Islet precursor cell (in vitro differentiated cells): ENCODE measurements around the gene OR1F1.
"Not testable (repeated sequence)": the region's sequence is repeated elsewhere in the genome, so short reads cannot be mapped to it uniquely, and the experiment has no call there.

Experiments
- DNase-seq: peaks from one replicate; pipeline ENCODE4 v3.0.0-alpha.2; 2018

Gene OR1F1

GRCh38 chr16:3152027-3152276, 36.1 kb upstream of the OR1F1 start:
- no peak for DNase-seq

GRCh38 chr16:3152277-3152990, 35.6 kb upstream of the OR1F1 start:
- peak; percentile 97 for DNase-seq

DNA sequence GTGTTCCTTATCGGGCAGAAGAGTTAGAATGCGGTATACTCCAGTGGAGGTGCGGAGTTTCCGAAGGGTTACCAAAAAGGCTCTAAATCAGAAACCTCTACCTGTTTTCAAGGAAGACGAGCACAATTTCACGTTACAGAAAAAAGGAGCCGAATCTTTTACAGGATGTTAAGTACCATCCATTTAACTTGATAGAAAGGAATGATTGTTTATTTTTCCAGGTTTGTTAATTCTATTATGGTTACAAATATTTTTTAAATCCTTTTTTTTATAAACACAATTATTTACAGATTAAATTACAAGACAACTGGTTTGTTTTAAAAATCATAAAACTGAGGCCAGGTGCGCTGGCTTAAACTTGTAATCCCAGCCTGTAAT, 35.0 kb upstream of the OR1F1 start:
- no peak for DNase-seq

DNA sequence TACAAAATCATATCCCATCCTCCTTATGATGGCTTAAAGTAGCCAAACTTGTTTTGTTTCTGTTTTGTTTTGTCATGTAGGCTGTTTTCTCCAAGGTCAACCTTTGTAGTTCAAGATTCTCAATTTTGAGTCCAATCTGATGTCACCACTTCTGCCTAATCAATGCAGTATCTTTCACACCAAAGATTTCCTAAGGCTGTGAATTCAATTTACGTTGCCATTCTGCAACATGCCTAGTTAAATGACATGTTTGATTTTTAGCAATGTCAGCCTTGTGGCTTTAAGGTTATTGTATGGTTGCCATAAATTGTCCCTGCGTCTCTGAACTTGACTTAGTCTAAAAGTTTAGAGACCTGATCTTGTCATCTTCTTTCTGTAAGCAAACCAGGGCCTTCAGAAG, 32.8 kb upstream of the OR1F1 start:
- DNase-seq, result no peak

DNA sequence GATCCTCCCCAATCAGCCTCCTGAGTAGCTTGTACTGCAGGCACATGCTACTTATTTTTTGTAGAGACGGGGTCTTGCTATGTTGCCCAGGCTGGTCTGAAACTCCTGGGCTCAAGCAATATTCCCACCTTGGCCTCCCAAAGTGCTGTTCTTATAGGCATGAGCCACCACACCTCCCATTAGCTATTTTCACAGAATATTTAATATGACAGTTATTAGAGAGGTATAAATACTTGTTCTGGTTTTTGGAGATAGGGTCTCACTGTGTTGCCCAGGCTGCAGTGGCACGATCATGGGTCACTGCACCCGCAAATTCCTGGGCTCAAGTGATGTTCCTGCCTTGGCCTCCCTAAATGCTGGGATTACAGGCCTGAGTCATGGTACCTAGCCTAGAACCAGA, 32.0 kb upstream of the OR1F1 start:
- DNase-seq, result no peak

DNA sequence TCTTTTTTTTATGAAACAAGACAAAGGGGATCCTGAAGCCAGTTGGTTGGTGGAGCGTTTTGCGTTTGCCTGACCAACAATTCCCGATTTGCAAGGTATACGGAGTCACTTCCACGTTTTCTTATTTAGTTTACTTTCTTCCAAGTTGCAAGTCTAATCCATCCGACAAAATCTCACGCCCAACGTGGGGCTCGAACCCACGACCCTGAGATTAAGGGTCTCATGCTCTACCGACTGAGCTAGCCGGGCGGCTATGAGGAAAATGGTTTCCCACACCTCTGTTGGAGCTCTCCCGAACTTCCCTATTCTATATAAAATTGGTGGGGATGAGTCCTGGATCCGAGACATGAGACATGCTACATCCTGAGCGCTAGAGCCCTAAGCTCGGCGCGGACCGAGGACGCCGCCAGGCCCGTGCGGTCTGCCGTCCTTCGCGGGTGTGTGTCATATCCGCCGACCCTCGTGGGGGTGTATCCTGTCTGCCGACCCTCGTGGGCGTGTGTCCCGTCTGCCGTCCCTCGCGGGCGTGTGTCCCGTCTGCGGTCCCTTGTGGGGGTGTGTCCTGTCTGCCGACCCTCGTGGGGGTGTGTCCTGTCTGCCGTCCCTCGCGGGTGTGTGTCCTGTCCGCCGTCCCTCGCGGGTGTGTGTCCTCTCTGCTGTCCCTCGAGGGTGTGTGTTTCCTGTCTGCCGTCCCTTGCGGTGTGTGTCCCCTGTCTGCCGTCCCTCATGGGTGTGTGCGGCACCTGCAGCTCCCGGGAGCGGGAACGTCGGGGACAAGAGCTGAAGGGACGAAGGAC, 30.6 kb upstream of the OR1F1 start:
- peak; percentile 93 for DNase-seq

- DNase-seq, result peak; percentile 77
These were observed 29.9 kb upstream of the OR1F1 start for GRCh38 chr16:3158026-3158509.

DNA sequence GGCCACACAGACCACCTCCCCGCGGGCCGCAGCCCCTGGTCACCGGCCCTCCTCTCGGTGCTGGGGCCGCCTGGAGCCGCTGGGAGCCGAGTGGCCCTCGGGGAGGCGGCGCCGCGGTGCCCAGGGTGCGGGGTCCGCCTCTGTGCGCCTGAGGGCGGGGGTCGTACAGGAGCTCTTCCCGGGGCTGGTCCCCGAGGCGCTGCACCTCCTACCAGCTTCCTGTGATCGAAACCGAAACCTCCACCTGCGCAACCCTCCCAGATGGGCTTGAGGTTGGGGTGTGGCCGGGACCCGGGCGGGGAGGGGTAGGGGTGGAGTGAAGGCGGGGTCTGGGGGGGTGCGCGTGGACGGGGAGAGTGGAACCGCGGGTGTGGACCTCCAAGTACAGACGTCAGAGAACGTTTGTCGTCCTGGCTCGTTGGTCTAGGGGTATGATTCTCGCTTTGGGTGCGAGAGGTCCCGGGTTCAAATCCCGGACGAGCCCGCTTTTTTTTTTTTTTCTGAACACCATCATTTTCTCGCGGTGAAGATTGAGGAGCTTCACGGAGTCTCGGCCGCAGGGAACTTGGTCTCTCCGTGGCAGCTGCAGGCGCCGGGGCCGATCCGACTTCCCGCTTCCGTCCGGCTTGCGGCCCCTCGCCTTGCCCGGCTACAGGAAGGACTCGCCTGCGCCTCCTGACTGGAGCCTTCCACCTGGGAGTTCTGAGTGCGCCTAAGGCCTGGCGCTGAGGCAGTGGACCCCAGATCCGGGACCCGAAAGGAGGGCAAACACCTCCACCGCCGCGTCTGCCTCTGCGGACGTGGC, 29.3 kb upstream of the OR1F1 start:
- DNase-seq, result peak; percentile 90

DNA sequence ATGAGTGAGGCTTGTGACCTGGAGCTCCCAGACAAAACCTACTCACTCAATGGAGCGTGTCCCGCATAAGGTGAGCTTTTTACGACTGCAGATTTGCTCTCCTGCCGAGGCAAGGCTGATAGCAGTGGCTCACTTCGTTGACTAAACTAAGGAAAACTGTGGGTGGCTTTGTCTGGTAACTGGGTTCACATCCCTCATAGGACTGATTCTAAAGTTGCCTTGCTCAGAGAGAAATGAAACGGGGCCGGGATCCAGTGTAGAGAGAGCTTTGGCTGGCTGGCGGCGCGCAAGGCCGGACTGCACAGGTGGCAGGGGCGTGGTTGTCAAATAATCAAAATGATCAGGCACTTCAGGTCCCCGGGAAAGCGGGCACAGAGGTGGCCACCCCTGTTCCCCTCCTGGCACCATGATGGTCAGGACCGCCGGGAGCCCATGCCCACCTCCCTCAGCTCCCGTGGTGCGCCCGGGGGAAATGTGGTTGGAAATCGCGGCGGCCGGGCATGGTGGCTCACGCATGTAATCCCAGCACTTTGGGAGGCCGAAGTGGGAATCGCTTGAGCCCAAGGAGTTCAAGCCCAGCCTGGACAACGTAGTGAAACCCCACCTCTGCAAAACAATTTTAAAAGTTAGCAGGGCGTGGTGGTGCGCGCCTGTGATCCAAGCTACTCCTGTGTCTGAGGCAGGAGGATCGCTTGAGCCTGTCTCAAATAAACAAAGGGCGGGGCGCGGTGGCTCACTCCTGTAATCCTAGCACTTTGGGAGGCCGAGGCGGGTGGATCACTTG, 26.6 kb upstream of the OR1F1 start:
- no peak for DNase-seq

GRCh38 chr16:3164121-3164991, 23.6 kb upstream of the OR1F1 start:
- DNase-seq, result no peak

DNA sequence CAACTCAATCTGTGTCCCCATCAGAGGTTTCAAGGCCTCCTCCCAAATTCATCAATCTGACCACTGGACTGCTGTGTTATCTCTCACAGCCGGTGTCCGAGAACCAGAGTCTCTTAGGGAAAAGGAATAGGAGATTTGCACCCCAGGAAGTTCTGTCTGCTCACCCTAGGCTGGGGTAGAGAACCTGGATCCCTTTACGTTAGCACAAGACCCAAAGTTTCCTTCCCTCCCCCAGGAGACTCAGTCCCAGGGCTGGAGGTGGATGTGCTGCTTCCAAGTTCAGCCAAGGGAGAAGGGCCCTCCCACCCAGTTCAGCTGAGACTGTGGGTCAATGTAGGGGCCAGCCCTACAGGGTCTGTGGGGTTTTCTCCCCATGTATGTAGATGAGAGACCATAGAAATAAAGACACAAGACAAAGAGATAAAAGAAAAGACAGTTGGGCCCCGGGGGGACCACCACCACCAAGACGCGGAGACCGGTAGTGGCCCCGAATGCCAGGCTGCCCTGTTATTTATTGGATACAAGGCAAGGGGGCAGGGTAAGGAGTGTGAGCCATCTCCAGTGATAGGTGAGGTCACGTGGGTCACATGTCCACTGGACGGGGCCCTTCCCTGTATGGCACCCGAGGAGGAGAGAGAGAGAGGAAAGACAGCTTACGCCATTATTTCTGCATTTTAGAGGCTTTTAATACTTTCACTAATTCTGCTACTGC, 22.7 kb upstream of the OR1F1 start:
- no peak for DNase-seq

- no peak for DNase-seq
These were observed 21.5 kb upstream of the OR1F1 start for GRCh38 chr16:3166505-3166886.

- not testable (repeated sequence) for DNase-seq
These were observed 19.3 kb upstream of the OR1F1 start for GRCh38 chr16:3168729-3169128.

DNA sequence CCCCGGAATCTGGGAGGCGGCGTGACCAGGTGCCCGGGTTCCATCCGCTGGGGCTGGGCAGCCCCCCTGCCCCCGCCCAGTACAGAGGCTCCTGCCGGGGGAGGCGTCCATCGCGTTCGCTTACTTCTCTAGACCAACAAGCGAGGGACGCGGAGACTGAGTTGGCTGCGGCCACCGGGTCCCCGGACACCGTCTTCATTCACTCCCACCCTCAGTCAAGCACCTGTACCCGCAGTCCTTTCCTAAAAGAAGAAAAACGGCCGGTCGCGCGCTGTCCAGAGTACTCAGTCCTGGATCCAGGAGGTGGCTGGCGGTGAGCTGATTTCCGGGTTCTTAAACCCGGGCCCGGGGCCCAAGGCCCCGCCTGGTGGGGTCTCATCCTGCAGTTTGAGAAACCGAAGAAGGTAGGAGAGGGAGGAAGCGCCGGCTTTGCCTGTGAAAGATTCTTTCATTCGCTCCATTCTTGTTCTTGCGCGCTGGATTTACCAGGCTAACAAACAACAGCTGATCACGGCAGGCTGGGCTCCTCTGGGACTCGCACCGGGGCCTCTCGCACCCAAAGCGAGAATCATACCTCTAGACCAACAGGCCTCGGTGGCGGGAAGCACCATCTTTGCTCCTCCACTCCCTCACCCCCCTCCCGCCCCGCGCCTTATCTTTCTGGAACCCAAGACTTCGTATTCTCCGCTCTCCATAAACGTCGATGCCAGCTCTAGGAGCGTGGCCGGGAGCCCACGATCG, 17.4 kb upstream of the OR1F1 start:
- DNase-seq, result peak; percentile 58

- peak; percentile 83 for DNase-seq
These were observed 16.7 kb upstream of the OR1F1 start for GRCh38 chr16:3171181-3171854.

- peak; percentile 84 for DNase-seq
These were observed 16.0 kb upstream of the OR1F1 start for GRCh38 chr16:3171855-3172593.

GRCh38 chr16:3173892-3174617, 13.9 kb upstream of the OR1F1 start:
- peak; percentile 88 for DNase-seq

DNA sequence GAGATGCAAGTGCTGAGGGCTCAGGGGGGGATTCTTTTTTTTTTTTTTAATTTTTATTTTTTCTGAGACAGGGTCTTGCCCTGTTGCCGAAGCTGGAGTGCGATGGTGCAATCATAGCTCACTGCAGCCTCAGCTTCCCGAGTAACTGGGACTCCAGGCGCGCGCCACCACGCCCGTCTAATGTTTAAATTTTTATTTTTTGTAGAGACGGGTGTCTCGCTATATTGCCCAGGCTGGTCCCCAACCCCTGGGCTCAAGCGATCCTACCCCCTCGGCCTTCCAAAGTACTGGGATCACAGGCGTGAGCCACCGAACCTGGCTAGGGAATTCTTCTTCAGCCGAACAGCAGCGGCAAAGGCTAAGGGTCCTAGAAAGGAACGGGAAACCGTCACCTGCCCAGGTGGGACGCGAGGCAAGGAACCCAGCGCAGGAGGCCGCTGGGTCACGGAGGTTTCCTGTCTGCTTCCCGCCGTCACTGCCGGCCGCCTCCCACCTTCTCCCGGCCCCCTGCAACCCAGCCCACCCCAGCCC, 13.3 kb upstream of the OR1F1 start:
- DNase-seq, result no peak
